Measurements from ENCODE around the gene SH3GL3.

SH3GL3 gene

GRCh38 chr15:83587091-83587490, 139.9 kb downstream of the SH3GL3 start:
- H3K14ac ChIP-seq (ENCODE audit: low read length): no peak overlapping the region
- no peaks in the 10 kb centered on the region for H3K27me3 ChIP-seq (ENCODE audit: control insufficient read depth in 3 of 3, insufficient read depth in 3 of 3, low read depth in 1 of 3, low read length in 3 of 3)
- H2BK12ac ChIP-seq (ENCODE audit: low read length): no peak overlapping the region
- no peak overlapping the region for H3K9ac ChIP-seq (ENCODE audit: low read depth, low read length, poor library complexity)
- no peak overlapping the region for H2AK5ac ChIP-seq (ENCODE audit: low read depth, low read length)
- no peak overlapping the region for H3K4me2 ChIP-seq (ENCODE audit: insufficient read depth, low read length, poor library complexity, severe bottlenecking)
- H3K27ac ChIP-seq (replicated peaks; ENCODE audit: low read length): no peak overlapping the region
- no peak overlapping the region for H2BK120ac ChIP-seq (ENCODE audit: low read depth, low read length)
- H2AFZ ChIP-seq (ENCODE audit: low read length): no peak overlapping the region
- H3K4ac ChIP-seq (ENCODE audit: low read length): no peak overlapping the region
- H4K91ac ChIP-seq (ENCODE audit: low read depth, low read length, poor library complexity): no peak overlapping the region
- H3K79me1 ChIP-seq (ENCODE audit: low read depth, low read length): no peaks in the 10 kb centered on the region
- no peak overlapping the region for H3K23ac ChIP-seq (ENCODE audit: low read depth, low read length, poor library complexity)
- no peaks in the 10 kb centered on the region for H3K4me1 ChIP-seq (ENCODE audit: control insufficient read depth in 2 of 2, insufficient read depth in 1 of 2, low read depth in 1 of 2, low read length in 2 of 2)
- no peak for DNase-seq (ENCODE audit: low spot score)
- no CpG with 5 or more reads among the region's 3 CpGs for WGBS, 2 donors (ENCODE audit: extremely low coverage in 2 of 2, insufficient read length in 2 of 2, insufficient replicate concordance in 1 of 2)
- no peak overlapping the region for H3K4me3 ChIP-seq (ENCODE audit: low read length in 2 of 2)
- H3K18ac ChIP-seq (ENCODE audit: low read length): no peak overlapping the region
- no peaks in the 10 kb centered on the region for H3K9me3 ChIP-seq (replicated peaks in 1 of 2; ENCODE audit: control insufficient read depth in 2 of 2, insufficient read depth in 1 of 2, low read depth in 1 of 2, low read length in 2 of 2)
- no peak overlapping the region for H2BK15ac ChIP-seq (ENCODE audit: low read length)
- H3K36me3 ChIP-seq (replicated peaks in 1 of 2; ENCODE audit: control insufficient read depth in 2 of 2, insufficient read depth in 2 of 2, low read length in 2 of 2): no peaks in the 10 kb centered on the region
- no peak overlapping the region for H2BK5ac ChIP-seq (ENCODE audit: low read length)
- no peak overlapping the region for H4K8ac ChIP-seq (ENCODE audit: low read depth, low read length)

- no CpG with 5 or more reads among the region's 5 CpGs for WGBS, 2 donors (ENCODE audit: extremely low coverage in 2 of 2, insufficient read length in 2 of 2, insufficient replicate concordance in 1 of 2)
These were observed 141.3 kb downstream of the SH3GL3 start for GRCh38 chr15:83588441-83588840.

GRCh38 chr15:83592370-83593040, 145.4 kb downstream of the SH3GL3 start:
- H3K4me1 ChIP-seq (ENCODE audit: control insufficient read depth in 2 of 2, insufficient read depth in 1 of 2, low read depth in 1 of 2, low read length in 2 of 2): no peaks in the 10 kb centered on the region
- no peak overlapping the region for H3K23ac ChIP-seq (ENCODE audit: low read depth, low read length, poor library complexity)
- no peak overlapping the region for H3K4me3 ChIP-seq (ENCODE audit: low read length in 2 of 2)
- H3K9me3 ChIP-seq (replicated peaks in 1 of 2; ENCODE audit: control insufficient read depth in 2 of 2, insufficient read depth in 1 of 2, low read depth in 1 of 2, low read length in 2 of 2): peaks cover 0 to 3% of the 10 kb centered on the region in 2 donors
- no peak for DNase-seq (ENCODE audit: low spot score)
- H2BK15ac ChIP-seq (ENCODE audit: low read length): no peak overlapping the region
- no peaks in the 10 kb centered on the region for H3K36me3 ChIP-seq (replicated peaks in 1 of 2; ENCODE audit: control insufficient read depth in 2 of 2, insufficient read depth in 2 of 2, low read length in 2 of 2)
- H2BK12ac ChIP-seq (ENCODE audit: low read length): no peak overlapping the region
- H2AK5ac ChIP-seq (ENCODE audit: low read depth, low read length): no peak overlapping the region
- no peaks in the 10 kb centered on the region for H3K27me3 ChIP-seq (ENCODE audit: control insufficient read depth in 3 of 3, insufficient read depth in 3 of 3, low read depth in 1 of 3, low read length in 3 of 3)
- WGBS, 2 donors (ENCODE audit: extremely low coverage in 2 of 2, insufficient read length in 2 of 2, insufficient replicate concordance in 1 of 2): no CpG with 5 or more reads among the region's 6 CpGs
- no peak overlapping the region for H2BK5ac ChIP-seq (ENCODE audit: low read length)
- H3K79me1 ChIP-seq (ENCODE audit: low read depth, low read length): no peaks in the 10 kb centered on the region
- H3K9ac ChIP-seq (ENCODE audit: low read depth, low read length, poor library complexity): no peak overlapping the region
- H3K27ac ChIP-seq (replicated peaks; ENCODE audit: low read length): no peak overlapping the region
- H2BK120ac ChIP-seq (ENCODE audit: low read depth, low read length): no peak overlapping the region
- no peak overlapping the region for H2AFZ ChIP-seq (ENCODE audit: low read length)
- H3K18ac ChIP-seq (ENCODE audit: low read length): no peak overlapping the region
- no peak overlapping the region for H4K8ac ChIP-seq (ENCODE audit: low read depth, low read length)
- no peak overlapping the region for H4K91ac ChIP-seq (ENCODE audit: low read depth, low read length, poor library complexity)
- no peak overlapping the region for H3K4me2 ChIP-seq (ENCODE audit: insufficient read depth, low read length, poor library complexity, severe bottlenecking)
- no peak overlapping the region for H3K14ac ChIP-seq (ENCODE audit: low read length)
- no peak overlapping the region for H3K4ac ChIP-seq (ENCODE audit: low read length)

More at GRCh38 chr15:83588441-83588840, 141.3 kb downstream of the SH3GL3 start:
- no peaks in the 10 kb centered on the region for H3K4me1 ChIP-seq (ENCODE audit: control insufficient read depth in 2 of 2, insufficient read depth in 1 of 2, low read depth in 1 of 2, low read length in 2 of 2)
- no peaks in the 10 kb centered on the region for H3K79me1 ChIP-seq (ENCODE audit: low read depth, low read length)
- H2BK12ac ChIP-seq (ENCODE audit: low read length): no peak overlapping the region
- H3K4ac ChIP-seq (ENCODE audit: low read length): no peak overlapping the region
- no peak overlapping the region for H2BK5ac ChIP-seq (ENCODE audit: low read length)
- H2AK5ac ChIP-seq (ENCODE audit: low read depth, low read length): no peak overlapping the region
- no peaks in the 10 kb centered on the region for H3K27me3 ChIP-seq (ENCODE audit: control insufficient read depth in 3 of 3, insufficient read depth in 3 of 3, low read depth in 1 of 3, low read length in 3 of 3)
- H3K27ac ChIP-seq (replicated peaks; ENCODE audit: low read length): no peak overlapping the region
- no peak overlapping the region for H3K14ac ChIP-seq (ENCODE audit: low read length)
- no peak for DNase-seq (ENCODE audit: low spot score)
- no peak overlapping the region for H2BK15ac ChIP-seq (ENCODE audit: low read length)
- H2AFZ ChIP-seq (ENCODE audit: low read length): no peak overlapping the region
- no peak overlapping the region for H3K4me3 ChIP-seq (ENCODE audit: low read length in 2 of 2)
- no peak overlapping the region for H3K4me2 ChIP-seq (ENCODE audit: insufficient read depth, low read length, poor library complexity, severe bottlenecking)
- no peak overlapping the region for H3K18ac ChIP-seq (ENCODE audit: low read length)
- H3K23ac ChIP-seq (ENCODE audit: low read depth, low read length, poor library complexity): no peak overlapping the region
- H3K36me3 ChIP-seq (replicated peaks in 1 of 2; ENCODE audit: control insufficient read depth in 2 of 2, insufficient read depth in 2 of 2, low read length in 2 of 2): no peaks in the 10 kb centered on the region
- H3K9ac ChIP-seq (ENCODE audit: low read depth, low read length, poor library complexity): no peak overlapping the region
- H3K9me3 ChIP-seq (replicated peaks in 1 of 2; ENCODE audit: control insufficient read depth in 2 of 2, insufficient read depth in 1 of 2, low read depth in 1 of 2, low read length in 2 of 2): no peaks in the 10 kb centered on the region
- no peak overlapping the region for H4K8ac ChIP-seq (ENCODE audit: low read depth, low read length)
- H2BK120ac ChIP-seq (ENCODE audit: low read depth, low read length): no peak overlapping the region
- H4K91ac ChIP-seq (ENCODE audit: low read depth, low read length, poor library complexity): no peak overlapping the region

- H3K27ac ChIP-seq (replicated peaks; ENCODE audit: low read length): no peak overlapping the region
- no peak overlapping the region for H2BK5ac ChIP-seq (ENCODE audit: low read length)
- no peaks in the 10 kb centered on the region for H3K27me3 ChIP-seq (ENCODE audit: control insufficient read depth in 3 of 3, insufficient read depth in 3 of 3, low read depth in 1 of 3, low read length in 3 of 3)
- no peak overlapping the region for H3K4me2 ChIP-seq (ENCODE audit: insufficient read depth, low read length, poor library complexity, severe bottlenecking)
- H4K91ac ChIP-seq (ENCODE audit: low read depth, low read length, poor library complexity): no peak overlapping the region
- no peaks in the 10 kb centered on the region for H3K79me1 ChIP-seq (ENCODE audit: low read depth, low read length)
- no peak overlapping the region for H2AK5ac ChIP-seq (ENCODE audit: low read depth, low read length)
- no peaks in the 10 kb centered on the region for H3K4me1 ChIP-seq (ENCODE audit: control insufficient read depth in 2 of 2, insufficient read depth in 1 of 2, low read depth in 1 of 2, low read length in 2 of 2)
- H2AFZ ChIP-seq (ENCODE audit: low read length): no peak overlapping the region
- H2BK12ac ChIP-seq (ENCODE audit: low read length): no peak overlapping the region
- H3K9me3 ChIP-seq (replicated peaks in 1 of 2; ENCODE audit: control insufficient read depth in 2 of 2, insufficient read depth in 1 of 2, low read depth in 1 of 2, low read length in 2 of 2): peaks cover 0 to 3% of the 10 kb centered on the region in 2 donors
- no peak overlapping the region for H3K9ac ChIP-seq (ENCODE audit: low read depth, low read length, poor library complexity)
- DNase-seq (ENCODE audit: low spot score): no peak
- no peak overlapping the region for H3K4me3 ChIP-seq (ENCODE audit: low read length in 2 of 2)
- H2BK15ac ChIP-seq (ENCODE audit: low read length): no peak overlapping the region
- no peaks in the 10 kb centered on the region for H3K36me3 ChIP-seq (replicated peaks in 1 of 2; ENCODE audit: control insufficient read depth in 2 of 2, insufficient read depth in 2 of 2, low read length in 2 of 2)
- H3K4ac ChIP-seq (ENCODE audit: low read length): no peak overlapping the region
- no CpG with 5 or more reads among the region's 1 CpG for WGBS, 2 donors (ENCODE audit: extremely low coverage in 2 of 2, insufficient read length in 2 of 2, insufficient replicate concordance in 1 of 2)
- H2BK120ac ChIP-seq (ENCODE audit: low read depth, low read length): no peak overlapping the region
- H4K8ac ChIP-seq (ENCODE audit: low read depth, low read length): no peak overlapping the region
- H3K23ac ChIP-seq (ENCODE audit: low read depth, low read length, poor library complexity): no peak overlapping the region
- no peak overlapping the region for H3K18ac ChIP-seq (ENCODE audit: low read length)
- H3K14ac ChIP-seq (ENCODE audit: low read length): no peak overlapping the region
These were observed 148.1 kb downstream of the SH3GL3 start for GRCh38 chr15:83595191-83595590.

Measured in neuronal stem cell (in vitro differentiated cells).